ENCODE data around the gene CNPY4. TPM values are rescaled to one million over a fixed set of nuclear protein-coding genes. Genes with fewer than 3 reads are reported as not detected.
A peak's percentile ranks its signal among the peaks of the same experiment; 100 is the strongest.

CNPY4 gene
- total RNA-seq, 2 experiments from 2014 or later: 22.5 to 25.6 TPM

- peaks cover 43% of the 10 kb centered on the region for H3K4me1 Mint-ChIP-seq (ENCODE audit: low read depth)
- Histone ChIP-seq H3K4me1 (ENCODE audit: insufficient read depth, low read length) (peaks cover 27% of the 10 kb centered on the region), H3K27ac (ENCODE audit: low read depth in 1 of 2, low read length in 2 of 2) (no peak overlapping the region), H3K36me3 (ENCODE audit: insufficient read depth, low read length) (peaks cover 92% of the 10 kb centered on the region), H3K9me3 (ENCODE audit: control insufficient read depth in 1 of 2, insufficient read depth in 1 of 2, low read length in 2 of 2) (no peaks in the 10 kb centered on the region), H3K27me3 (ENCODE audit: control insufficient read depth in 1 of 2, insufficient read depth in 2 of 2, low read length in 2 of 2) (no peaks in the 10 kb centered on the region), H3K4me3 (ENCODE audit: low read length) (no peak overlapping the region)
- peaks cover 100% of the 10 kb centered on the region for H3K36me3 Mint-ChIP-seq (ENCODE audit: low read depth)
- peak overlapping the region; percentile 20 for H3K27ac Mint-ChIP-seq
- CTCF ChIA-PET: no interaction called here
- intact Hi-C loops (cut with DNase I, micrococcal nuclease): no loop called here
- DNase-seq (no peak), ATAC-seq (ENCODE audit: poor library complexity) (no peak)
- no peaks in the 10 kb centered on the region for H3K27me3 Mint-ChIP-seq
- POLR2A ChIA-PET: no interaction called here
- H3K9me3 Mint-ChIP-seq: no peaks in the 10 kb centered on the region
- TF ChIP-seq CTCF (IDR thresholded peaks at IDR 0.05): no peak
- H3K4me3 Mint-ChIP-seq: no peak overlapping the region
These were observed 24.1 kb upstream of the CNPY4 start for GRCh38 chr7:100095289-100095688.

- Mint-ChIP-seq H3K27me3 (no peaks in the 10 kb centered on the region), H3K4me1 (ENCODE audit: low read depth) (peaks cover 43% of the 10 kb centered on the region), H3K36me3 (ENCODE audit: low read depth) (peaks cover 100% of the 10 kb centered on the region), H3K9me3 (no peaks in the 10 kb centered on the region), H3K27ac (peak overlapping the region; percentile 20), H3K4me3 (peak overlapping the region; percentile 9)
- ChIA-PET CTCF (no interaction called here), POLR2A (no interaction called here)
- no peaks in the 10 kb centered on the region for H3K9me3 ChIP-seq (ENCODE audit: control insufficient read depth in 1 of 2, insufficient read depth in 1 of 2, low read length in 2 of 2)
- intact Hi-C loops (cut with DNase I, micrococcal nuclease): no loop called here
- peaks cover 89% of the 10 kb centered on the region for H3K36me3 ChIP-seq (ENCODE audit: insufficient read depth, low read length)
- no peaks in the 10 kb centered on the region for H3K27me3 ChIP-seq (ENCODE audit: control insufficient read depth in 1 of 2, insufficient read depth in 2 of 2, low read length in 2 of 2)
- peaks cover 27% of the 10 kb centered on the region for H3K4me1 ChIP-seq (ENCODE audit: insufficient read depth, low read length)
- ATAC-seq (ENCODE audit: poor library complexity) (no peak), DNase-seq (no peak)
- TF ChIP-seq CTCF (IDR thresholded peaks at IDR 0.05): no peak
- no peak overlapping the region for H3K4me3 ChIP-seq (ENCODE audit: low read length)
- H3K27ac ChIP-seq (ENCODE audit: low read depth in 1 of 2, low read length in 2 of 2): no peak overlapping the region
These were observed 23.7 kb upstream of the CNPY4 start for GRCh38 chr7:100095704-100096103.

GRCh38 chr7:100098913-100099312 lies 20.5 kb upstream of the CNPY4 start:
- intact Hi-C loops (cut with DNase I, micrococcal nuclease): loop anchor here in 1 of 2 experiments (2.0 kb wide), 1 partner anchor 16 kb away; no protein-coding TSS in a partner anchor
- Histone ChIP-seq H3K36me3 (ENCODE audit: insufficient read depth, low read length) (peaks cover 62% of the 10 kb centered on the region), H3K4me1 (ENCODE audit: insufficient read depth, low read length) (peaks cover 40% of the 10 kb centered on the region), H3K27me3 (ENCODE audit: control insufficient read depth in 1 of 2, insufficient read depth in 2 of 2, low read length in 2 of 2) (no peaks in the 10 kb centered on the region), H3K27ac (ENCODE audit: low read depth in 1 of 2, low read length in 2 of 2) (peak overlapping the region; percentile 26 to 33), H3K4me3 (ENCODE audit: low read length) (no peak overlapping the region), H3K9me3 (ENCODE audit: control insufficient read depth in 1 of 2, insufficient read depth in 1 of 2, low read length in 2 of 2) (no peaks in the 10 kb centered on the region)
- no peak for DNase-seq
- Mint-ChIP-seq H3K4me1 (ENCODE audit: low read depth) (peaks cover 47% of the 10 kb centered on the region), H3K36me3 (ENCODE audit: low read depth) (peaks cover 77% of the 10 kb centered on the region), H3K27me3 (no peaks in the 10 kb centered on the region), H3K4me3 (peak overlapping the region; percentile 98), H3K27ac (peak overlapping the region; percentile 98), H3K9me3 (no peaks in the 10 kb centered on the region)
- POLR2A ChIA-PET: interaction anchor here (3.3 to 3.7 kb wide), 2 partner anchors 10 to 21 kb away, joined by 46 to 50 read pairs; partner anchors contain the start of genes CNPY4, COPS6 and TAF6
- CTCF ChIA-PET: no interaction called here
- no peak for ATAC-seq (ENCODE audit: poor library complexity)
- TF ChIP-seq CTCF (IDR thresholded peaks at IDR 0.05): no peak

Measured in CD4-positive, alpha-beta T cell (primary cell).